SU-DHL-6 (cell line): ENCODE data around the gene RUFY3.
A peak's percentile ranks its signal among the peaks of the same experiment; 100 is the strongest.
"Not testable (repeated sequence)": the region's sequence is repeated elsewhere in the genome, so short reads cannot be mapped to it uniquely, and the experiment has no call there.

Experiments used
- H2AFZ ChIP-seq: fragments of 200-600 bp; sonication (generic); 2 replicates; pipeline ENCODE4 v1.6.1; 2014; ENCODE audit warnings: low read depth, mild to moderate bottlenecking, moderate library complexity, mixed read lengths, antibody characterized with exemption, low read length; ENCODE audit not compliant: severe bottlenecking
- H3F3A ChIP-seq: fragments of 200-600 bp; shearing (Covaris generic); 2 replicates; pipeline ENCODE4 v1.6.0; 2016; ENCODE audit warnings: antibody characterized with exemption, mild to moderate bottlenecking; ENCODE audit not compliant: insufficient read depth
- H3K27ac ChIP-seq: fragments of 200-600 bp; sonication (generic); 2 replicates; pipeline ENCODE4 v1.5.1; 2016; ENCODE audit warnings: low read depth, mild to moderate bottlenecking, low read length, moderate library complexity, mixed read lengths
- H3K27me3 ChIP-seq: fragments of 200-600 bp; sonication (generic), shearing (Covaris generic); 2 replicates; pipeline ENCODE4 v1.6.0; 2014; ENCODE audit warnings: mild to moderate bottlenecking, low read length
- H3K36me3 ChIP-seq: fragments of 200-600 bp; sonication (generic); 2 replicates; pipeline ENCODE4 v1.6.1; 2014; ENCODE audit warnings: mild to moderate bottlenecking, low read length, mixed read lengths
- H3K4me2 ChIP-seq: fragments of 300-600, 200-600 bp; shearing (Covaris generic), sonication (generic); 2 replicates; pipeline ENCODE4 v1.6.0; 2014; ENCODE audit warnings: low read length, low read depth, mild to moderate bottlenecking; ENCODE audit not compliant: poor library complexity, severe bottlenecking
- H3K4me3 ChIP-seq: fragments of 200-600 bp; sonication (generic); 2 replicates; pipeline ENCODE4 v1.5.1; 2014; ENCODE audit warnings: antibody characterized with exemption, low read length, mild to moderate bottlenecking, mixed read lengths; ENCODE audit not compliant: insufficient read depth, poor library complexity, severe bottlenecking
- H3K79me2 ChIP-seq: fragments of 200-600 bp; sonication (generic); 2 replicates; pipeline ENCODE4 v1.6.1; 2014; ENCODE audit warnings: mild to moderate bottlenecking, low read length, moderate library complexity; ENCODE audit not compliant: insufficient read depth
- H3K9ac ChIP-seq: fragments of 200-600 bp; sonication (generic); 2 replicates; pipeline ENCODE4 v1.7.0; 2014; ENCODE audit warnings: mild to moderate bottlenecking, low read length
- H3K9me2 ChIP-seq: fragments of 200-600 bp; sonication (generic); replicated peaks from 2 replicates; pipeline ENCODE4 v1.6.1; 2014; ENCODE audit warnings: low read length; ENCODE audit not compliant: insufficient read depth
- H3K9me3 ChIP-seq: fragments of 200-600 bp; sonication (generic); 2 replicates; pipeline ENCODE4 v1.6.1; 2014; ENCODE audit warnings: low read length, mixed read lengths; ENCODE audit not compliant: insufficient read depth
- H4K20me1 ChIP-seq: fragments of 200-600 bp; sonication (generic); 2 replicates; pipeline ENCODE4 v1.6.1; 2014; ENCODE audit warnings: low read depth, mild to moderate bottlenecking, antibody characterized with exemption, low read length, moderate library complexity, mixed read lengths
- CTCF ChIP-seq: fragments of 200-600 bp; sonication (generic); IDR thresholded peaks from one replicate; pipeline ENCODE4 v1.5.1; 2017; ENCODE audit warnings: antibody characterized with exemption, mild to moderate bottlenecking, low read length, moderate library complexity; ENCODE audit not compliant: insufficient read depth, poor library complexity, severe bottlenecking
- EZH2phosphoT487 ChIP-seq: fragments of 200-600 bp; sonication (generic), shearing (Covaris generic); conservative IDR thresholded peaks from 2 replicates; pipeline ENCODE4 v1.6.1; 2018; ENCODE audit warnings: mild to moderate bottlenecking, antibody characterized with exemption, low read length, moderate library complexity, mixed read lengths

Gene RUFY3

GRCh38 chr4:70701271-70701670, 20.5 kb upstream of the RUFY3 start:
- Histone ChIP-seq H2AFZ (no peak overlapping the region), H3K79me2 (no peaks in the 10 kb centered on the region), H3K27ac (no peak overlapping the region), H3K27me3 (no peaks in the 10 kb centered on the region), H3K4me2 (no peak overlapping the region), H4K20me1 (no peaks in the 10 kb centered on the region), H3K9ac (no peak overlapping the region), H3K9me3 (no peaks in the 10 kb centered on the region), H3F3A (peaks cover 13% of the 10 kb centered on the region; the same call in 1 of the 2 replicates), H3K4me3 (no peak overlapping the region), H3K9me2 (no peaks in the 10 kb centered on the region), H3K36me3 (no peaks in the 10 kb centered on the region)
- TF ChIP-seq EZH2phosphoT487 (no peak), CTCF (no peak)

GRCh38 chr4:70702592-70702991, 19.2 kb upstream of the RUFY3 start:
- H3K27ac ChIP-seq = not testable (repeated sequence)

GRCh38 chr4:70703619-70704214, 18.0 kb upstream of the RUFY3 start:
- Histone ChIP-seq H3K4me3 (peak overlapping the region; percentile 63), H3K9me2 (no peaks in the 10 kb centered on the region), H3K27ac (peak overlapping the region; percentile 77), H4K20me1 (no peaks in the 10 kb centered on the region), H3F3A (0 out of 2 replicates have a peak, but pooled peaks cover 13% of the 10 kb centered on the region), H2AFZ (peak overlapping the region; percentile 86), H3K36me3 (no peaks in the 10 kb centered on the region), H3K9ac (peak overlapping the region; percentile 69), H3K27me3 (no peaks in the 10 kb centered on the region), H3K79me2 (no peaks in the 10 kb centered on the region), H3K4me2 (peak overlapping the region; percentile 94), H3K9me3 (no peaks in the 10 kb centered on the region)
- no peak for TF ChIP-seq EZH2phosphoT487

More at GRCh38 chr4:70702592-70702991, 19.2 kb upstream of the RUFY3 start:
- H4K20me1 ChIP-seq, H2AFZ ChIP-seq, H3K4me2 ChIP-seq, H3K27me3 ChIP-seq, H3K9ac ChIP-seq, H3K9me2 ChIP-seq, H3K9me3 ChIP-seq, H3K4me3 ChIP-seq, H3K36me3 ChIP-seq, H3K79me2 ChIP-seq: not testable (repeated sequence)
- H3F3A ChIP-seq = 0 out of 2 replicates have a peak, but pooled peaks cover 13% of the 10 kb centered on the region

- H3K27me3 ChIP-seq = no peaks in the 10 kb centered on the region
- peak overlapping the region; percentile 77 for H3K27ac ChIP-seq
- peak overlapping the region; percentile 69 for H3K9ac ChIP-seq
- TF ChIP-seq EZH2phosphoT487 (no peak), CTCF (peak; percentile 18)
- peak overlapping the region; percentile 63 for H3K4me3 ChIP-seq
- peak overlapping the region; percentile 94 for H3K4me2 ChIP-seq
- H4K20me1 ChIP-seq = no peaks in the 10 kb centered on the region
- no peaks in the 10 kb centered on the region for H3K36me3 ChIP-seq
- 0 out of 2 replicates have a peak, but pooled peaks cover 13% of the 10 kb centered on the region for H3F3A ChIP-seq
- H3K9me2 ChIP-seq = no peaks in the 10 kb centered on the region
- no peaks in the 10 kb centered on the region for H3K9me3 ChIP-seq
- peak overlapping the region; percentile 86 for H2AFZ ChIP-seq
- no peaks in the 10 kb centered on the region for H3K79me2 ChIP-seq
Measured at GRCh38 chr4:70704215-70704930, 17.4 kb upstream of the RUFY3 start.
